GM13976 (cell line): ENCODE measurements around the gene PDS5A.
"Not testable (repeated sequence)": the region's sequence is repeated elsewhere in the genome, so short reads cannot be mapped to it uniquely, and the experiment has no call there.

Experiments
- DNase-seq: peaks from one replicate; pipeline ENCODE4 v3.0.0; 2012; ENCODE audit warnings: low spot score
- CTCF ChIP-seq: IDR thresholded peaks from 2 replicates; pipeline ENCODE4 v1.5.1; 2012; ENCODE audit warnings: borderline replicate concordance, mild to moderate bottlenecking; ENCODE audit not compliant: insufficient read depth; ENCODE audit errors: extremely low read depth, missing control alignments, control extremely low read depth
- in situ Hi-C: fragments of 300-500 bp; cut with MboI; formaldehyde crosslinking; loops from one replicate; pipeline ENCODE4 v1.12.0; 2022; ENCODE audit warnings: low sequenced_read_pairs, mixed read lengths, inconsistent platforms; ENCODE audit not compliant: unreplicated experiment

The PDS5A gene

GRCh38 chr4:39820186-39820585, 157.5 kb downstream of the PDS5A start:
- TF ChIP-seq CTCF = no peak
- in situ Hi-C loops = no loop called here
- DNase-seq = no peak

DNA sequence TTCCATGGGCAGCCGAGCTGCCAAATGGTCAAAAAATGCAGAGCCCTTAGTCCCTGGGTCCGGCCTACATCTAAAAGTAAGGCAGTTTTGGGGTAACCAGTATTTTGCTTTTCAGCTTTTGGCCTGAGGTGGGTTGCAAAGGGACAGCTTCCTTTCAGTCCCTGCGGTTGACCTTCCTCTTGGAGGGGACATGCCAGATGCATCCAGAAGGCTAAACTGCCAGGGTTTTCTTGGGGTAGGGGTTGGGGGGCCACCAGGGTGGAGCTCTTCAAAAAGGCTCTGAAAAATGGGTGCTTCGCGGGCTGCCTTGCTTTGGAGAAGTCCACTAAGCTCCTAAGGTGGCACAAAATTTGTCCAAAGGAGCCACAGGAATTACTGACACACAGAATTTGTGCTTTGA, 159.1 kb downstream of the PDS5A start:
- in situ Hi-C loops = no loop called here
- TF ChIP-seq CTCF = no peak
- DNase-seq = no peak

- in situ Hi-C loops = no loop called here
- TF ChIP-seq CTCF = no peak
- peak; percentile 39 for DNase-seq
Measured at GRCh38 chr4:39814403-39815185, 163.1 kb downstream of the PDS5A start.

- DNase-seq, in situ Hi-C loops: not testable (repeated sequence)
Measured at GRCh38 chr4:39813761-39814160, 163.9 kb downstream of the PDS5A start.

- DNase-seq, in situ Hi-C loops: not testable (repeated sequence)
Measured at GRCh38 chr4:39813033-39813432, 164.7 kb downstream of the PDS5A start.

DNA sequence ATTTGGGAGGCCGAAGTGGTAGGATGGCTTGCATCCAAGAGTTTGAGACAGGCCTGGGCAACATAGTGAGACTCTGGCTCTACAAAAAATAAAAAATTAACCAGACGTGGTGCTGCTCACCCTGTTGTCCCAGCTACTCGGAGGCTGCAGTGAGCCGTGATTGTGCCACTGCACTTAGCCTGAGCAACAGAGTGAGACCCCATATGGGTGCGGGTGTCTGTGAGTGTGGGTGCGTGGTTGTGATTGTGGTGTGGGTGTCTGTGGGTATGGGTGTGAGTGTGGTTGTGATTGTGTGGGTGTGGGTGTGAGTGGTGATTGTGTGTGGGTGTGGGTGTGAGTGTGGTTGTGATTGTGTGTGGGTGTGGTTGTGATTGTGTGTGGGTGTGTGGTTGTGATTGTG, 165.2 kb downstream of the PDS5A start:
- no peak for TF ChIP-seq CTCF
- in situ Hi-C loops = no loop called here
- no peak for DNase-seq

DNA sequence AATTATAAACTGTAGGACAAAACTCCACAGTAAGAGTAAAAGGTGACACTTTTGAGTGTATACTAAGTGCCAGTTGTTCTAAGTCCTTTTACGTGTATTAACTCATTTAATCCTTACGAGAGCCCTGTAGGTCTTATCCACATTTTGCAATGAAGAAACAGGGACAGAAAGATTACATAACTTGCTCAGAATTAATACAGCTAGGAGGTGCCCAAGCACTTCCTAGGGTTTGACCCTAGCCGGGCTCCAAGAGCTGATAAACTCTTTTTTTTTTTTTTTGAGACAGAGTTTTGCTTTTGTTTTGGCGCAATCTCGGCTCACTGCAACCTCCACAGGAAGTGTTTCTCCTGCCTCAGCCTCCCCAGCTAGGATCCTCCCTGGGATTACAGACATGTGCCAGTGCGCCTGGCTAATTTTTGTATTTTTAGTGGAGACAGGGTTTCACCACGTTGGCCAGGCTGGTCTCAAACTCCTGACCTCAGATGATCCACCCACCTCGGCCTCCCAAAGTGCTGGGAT, 169.4 kb downstream of the PDS5A start:
- DNase-seq = no peak
- TF ChIP-seq CTCF = no peak
- in situ Hi-C loops = no loop called here

DNA sequence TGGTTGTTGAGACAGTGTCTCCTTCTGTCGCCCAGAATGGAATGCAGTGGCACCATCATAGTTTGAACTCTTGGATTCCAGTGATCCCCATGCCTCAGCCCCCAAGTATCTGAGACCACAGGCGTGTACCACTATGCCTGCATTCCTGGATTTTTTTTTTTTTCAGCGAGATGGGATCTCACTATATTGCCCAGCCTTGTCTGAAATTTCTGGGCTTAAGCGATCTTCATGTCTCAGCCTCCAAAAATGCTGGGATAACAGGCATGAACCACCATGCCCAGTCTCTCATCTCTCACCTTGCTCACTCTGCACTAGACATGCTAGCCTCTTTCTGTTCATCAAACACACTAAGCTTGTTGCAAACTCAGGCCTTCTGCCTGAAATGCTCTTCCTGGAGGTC, 175.7 kb downstream of the PDS5A start:
- no peak for DNase-seq
- TF ChIP-seq CTCF = no peak
- in situ Hi-C loops = no loop called here

DNA sequence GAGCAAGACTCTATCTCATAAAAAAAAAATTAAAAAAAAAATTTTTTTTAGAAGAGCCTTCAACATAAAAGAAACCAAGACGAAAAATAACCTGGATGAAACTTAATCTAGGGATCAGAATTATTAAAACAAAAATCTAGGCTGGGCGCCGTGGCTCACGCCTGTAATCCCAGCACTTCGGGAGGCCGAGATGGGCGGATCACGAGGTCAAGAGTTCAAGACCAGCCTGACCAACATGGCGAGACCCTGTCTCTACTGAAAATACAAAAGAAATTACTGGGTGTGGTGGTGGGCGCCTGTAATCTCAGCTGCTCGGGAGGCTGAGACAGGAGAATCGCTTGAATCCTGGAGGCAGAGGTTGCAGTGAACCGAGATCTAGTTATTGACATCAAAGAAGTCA, 184.7 kb downstream of the PDS5A start:
- DNase-seq, in situ Hi-C loops: not testable (repeated sequence)
